Measurements from ENCODE around the gene NEK5.
A peak's percentile ranks its signal among the peaks of the same experiment; 100 is the strongest.

DNA sequence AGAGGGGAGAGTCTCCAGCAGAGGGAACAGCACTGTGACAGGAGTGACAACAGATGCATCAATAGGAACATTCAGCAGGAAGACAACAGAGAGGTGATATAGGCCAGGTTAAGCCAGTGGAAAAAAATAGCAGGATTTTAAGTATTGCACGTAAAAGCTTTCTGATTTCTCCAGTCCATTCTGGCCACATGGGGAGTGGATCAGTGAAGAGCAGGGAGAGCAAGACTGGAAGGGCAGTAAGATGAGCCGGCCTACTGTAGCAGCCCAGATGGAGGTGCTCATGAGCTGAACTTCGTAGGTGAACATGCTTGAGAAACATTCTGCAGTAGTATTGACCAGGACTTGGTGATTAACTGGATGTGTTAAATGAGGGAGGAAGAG, 102.6 kb downstream of the NEK5 start:
- TF ChIP-seq, protein P1, sequence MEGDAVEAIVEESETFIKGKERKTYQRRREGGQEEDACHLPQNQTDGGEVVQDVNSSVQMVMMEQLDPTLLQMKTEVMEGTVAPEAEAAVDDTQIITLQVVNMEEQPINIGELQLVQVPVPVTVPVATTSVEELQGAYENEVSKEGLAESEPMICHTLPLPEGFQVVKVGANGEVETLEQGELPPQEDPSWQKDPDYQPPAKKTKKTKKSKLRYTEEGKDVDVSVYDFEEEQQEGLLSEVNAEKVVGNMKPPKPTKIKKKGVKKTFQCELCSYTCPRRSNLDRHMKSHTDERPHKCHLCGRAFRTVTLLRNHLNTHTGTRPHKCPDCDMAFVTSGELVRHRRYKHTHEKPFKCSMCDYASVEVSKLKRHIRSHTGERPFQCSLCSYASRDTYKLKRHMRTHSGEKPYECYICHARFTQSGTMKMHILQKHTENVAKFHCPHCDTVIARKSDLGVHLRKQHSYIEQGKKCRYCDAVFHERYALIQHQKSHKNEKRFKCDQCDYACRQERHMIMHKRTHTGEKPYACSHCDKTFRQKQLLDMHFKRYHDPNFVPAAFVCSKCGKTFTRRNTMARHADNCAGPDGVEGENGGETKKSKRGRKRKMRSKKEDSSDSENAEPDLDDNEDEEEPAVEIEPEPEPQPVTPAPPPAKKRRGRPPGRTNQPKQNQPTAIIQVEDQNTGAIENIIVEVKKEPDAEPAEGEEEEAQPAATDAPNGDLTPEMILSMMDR (conservative IDR thresholded peaks at IDR 0.05; ENCODE audit: low read length): 0 out of 2 replicates have a peak, but pooled peaks have one; percentile 25
- TF ChIP-seq EZH2phosphoT487 (IDR thresholded peaks at IDR 0.05; ENCODE audit: borderline replicate concordance, low read depth, low read length): no peak

Data from OCI-LY7 (cell line).